ENCODE results near the gene VGF. TPM values are rescaled to one million over a fixed set of nuclear protein-coding genes. Genes with fewer than 3 reads are reported as not detected.
"Not testable (repeated sequence)": the region's sequence is repeated elsewhere in the genome, so short reads cannot be mapped to it uniquely, and the experiment has no call there.

The VGF gene
- total and polyA plus RNA-seq, 2 donors (not counting 1 experiment from before 2014, with no cell fraction given) = 0.10 to 0.17 TPM

DNA sequence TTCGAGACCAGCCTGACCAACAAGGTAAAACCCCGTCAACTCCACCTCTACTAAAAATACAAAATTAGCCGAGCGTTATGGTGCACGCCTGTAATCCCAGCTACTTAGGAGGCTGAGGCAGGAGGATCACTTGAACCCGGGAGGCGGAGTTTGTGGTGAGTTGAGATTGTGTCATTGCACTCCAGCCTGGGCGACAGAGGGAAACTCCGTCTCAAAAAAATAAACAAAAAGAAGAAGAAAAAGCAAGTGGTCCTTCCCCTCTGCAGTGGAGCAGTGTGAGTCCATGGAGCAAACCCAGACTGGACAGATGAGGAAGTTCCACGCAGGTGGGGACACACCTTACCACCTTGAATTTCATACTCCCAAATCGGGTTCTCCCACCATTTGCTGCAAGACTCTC, 51.5 kb downstream of the VGF start:
- Mint-ChIP-seq H3K9me3 (ENCODE audit: insufficient read depth) (no peaks in the 10 kb centered on the region), H3K4me3 (no peak overlapping the region), H3K4me1 (no peaks in the 10 kb centered on the region), H3K27me3 (peaks cover 11% of the 10 kb centered on the region), H3K27ac (no peak overlapping the region)
- no peaks in the 10 kb centered on the region for H3K79me2 ChIP-seq (ENCODE audit: control insufficient read depth, insufficient read depth, low read length)
- H3K9ac ChIP-seq (ENCODE audit: low read length) = no peak overlapping the region
- POLR2A ChIA-PET = no interaction called here
- no peaks in the 10 kb centered on the region for H3K27me3 ChIP-seq (replicated peaks in 1 of 4; ENCODE audit: control extremely low read depth in 1 of 4, control insufficient read depth in 3 of 4, insufficient read depth in 4 of 4, low read length in 3 of 4)
- H3K9me3 ChIP-seq (ENCODE audit: control extremely low read depth in 1 of 3, control insufficient read depth in 2 of 3, insufficient read depth in 1 of 3, low read length in 2 of 3) = peaks cover 0 to 3% (median 0%) of the 10 kb centered on the region in 3 donors
- ATAC-seq (ENCODE audit: low read depth) = no peak
- intact Hi-C loops (cut with micrococcal nuclease) = no loop called here
- WGBS (ENCODE audit: insufficient coverage) = 68% methylated on average over 3 of the region's 11 CpGs
- no peak for DNase-seq
- CTCF ChIA-PET = no interaction called here
- H3K4me2 ChIP-seq (replicated peaks; ENCODE audit: low read depth, low read length, poor library complexity, severe bottlenecking) = no peak overlapping the region
- TF ChIP-seq, protein P1, sequence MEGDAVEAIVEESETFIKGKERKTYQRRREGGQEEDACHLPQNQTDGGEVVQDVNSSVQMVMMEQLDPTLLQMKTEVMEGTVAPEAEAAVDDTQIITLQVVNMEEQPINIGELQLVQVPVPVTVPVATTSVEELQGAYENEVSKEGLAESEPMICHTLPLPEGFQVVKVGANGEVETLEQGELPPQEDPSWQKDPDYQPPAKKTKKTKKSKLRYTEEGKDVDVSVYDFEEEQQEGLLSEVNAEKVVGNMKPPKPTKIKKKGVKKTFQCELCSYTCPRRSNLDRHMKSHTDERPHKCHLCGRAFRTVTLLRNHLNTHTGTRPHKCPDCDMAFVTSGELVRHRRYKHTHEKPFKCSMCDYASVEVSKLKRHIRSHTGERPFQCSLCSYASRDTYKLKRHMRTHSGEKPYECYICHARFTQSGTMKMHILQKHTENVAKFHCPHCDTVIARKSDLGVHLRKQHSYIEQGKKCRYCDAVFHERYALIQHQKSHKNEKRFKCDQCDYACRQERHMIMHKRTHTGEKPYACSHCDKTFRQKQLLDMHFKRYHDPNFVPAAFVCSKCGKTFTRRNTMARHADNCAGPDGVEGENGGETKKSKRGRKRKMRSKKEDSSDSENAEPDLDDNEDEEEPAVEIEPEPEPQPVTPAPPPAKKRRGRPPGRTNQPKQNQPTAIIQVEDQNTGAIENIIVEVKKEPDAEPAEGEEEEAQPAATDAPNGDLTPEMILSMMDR (IDR thresholded peaks at IDR 0.05) = no peak
- TF ChIP-seq EZH2 (IDR thresholded peaks at IDR 0.05; ENCODE audit: borderline replicate concordance, insufficient read depth, low read depth, low read length, poor library complexity, severe bottlenecking) = no peak
- no peak overlapping the region for H3K27ac ChIP-seq (ENCODE audit: low read length in 2 of 2)
- no peaks in the 10 kb centered on the region for H3K4me1 ChIP-seq (ENCODE audit: control insufficient read depth in 2 of 2, insufficient read depth in 2 of 2, low read length in 2 of 2)
- no peak overlapping the region for H2AFZ ChIP-seq (ENCODE audit: insufficient read depth, low read depth, low read length, poor library complexity, severe bottlenecking)
- H3K4me3 ChIP-seq (ENCODE audit: control extremely low read depth in 1 of 5, extremely low read depth in 1 of 5, insufficient read depth in 1 of 5, low read depth in 2 of 5, low read length in 4 of 5) = no peak overlapping the region
- H4K20me1 ChIP-seq (ENCODE audit: control insufficient read depth, insufficient read depth, low read length, poor library complexity, severe bottlenecking) = no peaks in the 10 kb centered on the region
- H3K36me3 ChIP-seq (replicated peaks in 1 of 2; ENCODE audit: control extremely low read depth in 1 of 2, control insufficient read depth in 1 of 2, extremely low read depth in 1 of 2, insufficient read depth in 2 of 2, low read length in 1 of 2) = no peaks in the 10 kb centered on the region

DNA sequence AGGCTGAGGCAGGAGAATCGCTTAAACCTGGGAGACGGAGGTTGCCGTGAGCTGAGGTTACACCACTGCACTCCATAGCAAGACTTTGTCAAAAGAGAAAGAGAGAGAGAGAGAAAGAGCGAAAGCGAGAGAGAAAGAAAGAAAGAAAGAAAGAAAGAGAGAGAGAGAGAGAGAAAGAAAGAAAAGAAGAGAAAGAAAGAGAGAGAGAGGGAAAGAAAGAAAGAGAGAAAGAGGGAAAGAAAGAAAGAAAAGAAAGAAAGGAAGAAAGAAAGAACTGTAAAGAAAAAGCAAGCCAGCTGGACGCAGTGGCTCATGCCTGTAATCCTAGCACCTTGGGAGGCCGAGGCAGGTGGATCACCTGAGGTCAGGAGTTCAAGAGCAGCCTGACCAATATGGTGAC, 52.2 kb downstream of the VGF start:
- H3K27ac Mint-ChIP-seq; ATAC-seq (ENCODE audit: low read depth); H3K9me3 Mint-ChIP-seq (ENCODE audit: insufficient read depth); H3K9me3 ChIP-seq (ENCODE audit: control extremely low read depth in 1 of 3, control insufficient read depth in 2 of 3, insufficient read depth in 1 of 3, low read length in 2 of 3); CTCF ChIA-PET; H3K4me3 Mint-ChIP-seq; H3K4me3 ChIP-seq (ENCODE audit: control extremely low read depth in 1 of 5, extremely low read depth in 1 of 5, insufficient read depth in 1 of 5, low read depth in 2 of 5, low read length in 4 of 5); POLR2A ChIA-PET; H3K4me1 Mint-ChIP-seq; H3K9ac ChIP-seq (ENCODE audit: low read length); DNase-seq; H3K4me2 ChIP-seq (replicated peaks; ENCODE audit: low read depth, low read length, poor library complexity, severe bottlenecking); H3K27ac ChIP-seq (ENCODE audit: low read length in 2 of 2); H3K79me2 ChIP-seq (ENCODE audit: control insufficient read depth, insufficient read depth, low read length); H3K36me3 ChIP-seq (replicated peaks in 1 of 2; ENCODE audit: control extremely low read depth in 1 of 2, control insufficient read depth in 1 of 2, extremely low read depth in 1 of 2, insufficient read depth in 2 of 2, low read length in 1 of 2); H3K27me3 ChIP-seq (replicated peaks in 1 of 4; ENCODE audit: control extremely low read depth in 1 of 4, control insufficient read depth in 3 of 4, insufficient read depth in 4 of 4, low read length in 3 of 4); H3K4me1 ChIP-seq (ENCODE audit: control insufficient read depth in 2 of 2, insufficient read depth in 2 of 2, low read length in 2 of 2); H2AFZ ChIP-seq (ENCODE audit: insufficient read depth, low read depth, low read length, poor library complexity, severe bottlenecking); intact Hi-C loops (cut with micrococcal nuclease); H4K20me1 ChIP-seq (ENCODE audit: control insufficient read depth, insufficient read depth, low read length, poor library complexity, severe bottlenecking): not testable (repeated sequence)
- peaks cover 13% of the 10 kb centered on the region for H3K27me3 Mint-ChIP-seq
- WGBS (ENCODE audit: insufficient coverage) = 100% methylated on average over 2 of the region's 7 CpGs

Small RNA genes lying within 50 kb of the gene (small RNA-seq; reads per million reads assigned to genes)
- gene MIR4653 (ENCODE audit: insufficient read length, low read depth, low replicate concordance) = not detected

Other genes with a start within 250 kb of the VGF start
- gene MUC3A, start 216.0 kb downstream of the VGF start, total RNA-seq = not detected in 2 replicates
- gene MUC3A, start 216.0 kb downstream of the VGF start, polyA plus RNA-seq = not detected in 2 replicates
- gene MUC12, start 196.0 kb downstream of the VGF start, total RNA-seq = not detected in 2 replicates
- 0.81 TPM in 1 of 2 replicates, not detected in the other for gene MUC12, start 196.0 kb downstream of the VGF start, polyA plus RNA-seq
- gene MUC17, start 145.5 kb downstream of the VGF start, total RNA-seq = not detected in 2 replicates
- gene MUC17, start 145.5 kb downstream of the VGF start, polyA plus RNA-seq = not detected in 2 replicates
- gene TRIM56, start 80.1 kb downstream of the VGF start, total RNA-seq = 76.1 and 85.7 TPM in 2 replicates
- gene TRIM56, start 80.1 kb downstream of the VGF start, polyA plus RNA-seq = 8.4 and 11.0 TPM in 2 replicates
- 0.07 TPM in 1 of 2 replicates, not detected in the other for gene SERPINE1, start 38.5 kb downstream of the VGF start, total RNA-seq
- gene SERPINE1, start 38.5 kb downstream of the VGF start, polyA plus RNA-seq = 0.09 TPM in 2 replicates
- gene AP1S1, start 11.1 kb downstream of the VGF start, total RNA-seq = 10.3 and 11.4 TPM in 2 replicates
- 15.5 and 16.3 TPM in 2 replicates for gene AP1S1, start 11.1 kb downstream of the VGF start, polyA plus RNA-seq
- not detected in 2 replicates for gene NAT16, start 14.7 kb upstream of the VGF start, total RNA-seq
- gene NAT16, start 14.7 kb upstream of the VGF start, polyA plus RNA-seq = not detected in 2 replicates
- gene MOGAT3, start 35.5 kb upstream of the VGF start, total RNA-seq = not detected in 2 replicates
- not detected in 2 replicates for gene MOGAT3, start 35.5 kb upstream of the VGF start, polyA plus RNA-seq
- 47.5 and 47.9 TPM in 2 replicates for gene PLOD3, start 52.0 kb upstream of the VGF start, total RNA-seq
- 35.5 and 40.1 TPM in 2 replicates for gene PLOD3, start 52.0 kb upstream of the VGF start, polyA plus RNA-seq
- gene ZNHIT1, start 52.6 kb upstream of the VGF start, total RNA-seq = 37.3 and 38.4 TPM in 2 replicates
- gene ZNHIT1, start 52.6 kb upstream of the VGF start, polyA plus RNA-seq = 20.1 and 28.5 TPM in 2 replicates
- gene CLDN15, start 72.2 kb upstream of the VGF start, total RNA-seq = 27.2 and 31.1 TPM in 2 replicates
- 36.4 and 42.1 TPM in 2 replicates for gene CLDN15, start 72.2 kb upstream of the VGF start, polyA plus RNA-seq
- 95.5 and 105 TPM in 2 replicates for gene FIS1, start 79.5 kb upstream of the VGF start, total RNA-seq
- 188 and 245 TPM in 2 replicates for gene FIS1, start 79.5 kb upstream of the VGF start, polyA plus RNA-seq
- 7.3 and 10.3 TPM in 2 replicates for gene IFT22, start 156.2 kb upstream of the VGF start, total RNA-seq
- gene IFT22, start 156.2 kb upstream of the VGF start, polyA plus RNA-seq = 3.8 and 5.2 TPM in 2 replicates
- not detected in 2 replicates for gene COL26A1, start 197.3 kb upstream of the VGF start, total RNA-seq
- gene COL26A1, start 197.3 kb upstream of the VGF start, polyA plus RNA-seq = not detected in 2 replicates

Data from B cell (primary cell).